ENCODE data around the gene FMNL3.
A peak's percentile ranks its signal among the peaks of the same experiment; 100 is the strongest.

The FMNL3 gene, protein sequence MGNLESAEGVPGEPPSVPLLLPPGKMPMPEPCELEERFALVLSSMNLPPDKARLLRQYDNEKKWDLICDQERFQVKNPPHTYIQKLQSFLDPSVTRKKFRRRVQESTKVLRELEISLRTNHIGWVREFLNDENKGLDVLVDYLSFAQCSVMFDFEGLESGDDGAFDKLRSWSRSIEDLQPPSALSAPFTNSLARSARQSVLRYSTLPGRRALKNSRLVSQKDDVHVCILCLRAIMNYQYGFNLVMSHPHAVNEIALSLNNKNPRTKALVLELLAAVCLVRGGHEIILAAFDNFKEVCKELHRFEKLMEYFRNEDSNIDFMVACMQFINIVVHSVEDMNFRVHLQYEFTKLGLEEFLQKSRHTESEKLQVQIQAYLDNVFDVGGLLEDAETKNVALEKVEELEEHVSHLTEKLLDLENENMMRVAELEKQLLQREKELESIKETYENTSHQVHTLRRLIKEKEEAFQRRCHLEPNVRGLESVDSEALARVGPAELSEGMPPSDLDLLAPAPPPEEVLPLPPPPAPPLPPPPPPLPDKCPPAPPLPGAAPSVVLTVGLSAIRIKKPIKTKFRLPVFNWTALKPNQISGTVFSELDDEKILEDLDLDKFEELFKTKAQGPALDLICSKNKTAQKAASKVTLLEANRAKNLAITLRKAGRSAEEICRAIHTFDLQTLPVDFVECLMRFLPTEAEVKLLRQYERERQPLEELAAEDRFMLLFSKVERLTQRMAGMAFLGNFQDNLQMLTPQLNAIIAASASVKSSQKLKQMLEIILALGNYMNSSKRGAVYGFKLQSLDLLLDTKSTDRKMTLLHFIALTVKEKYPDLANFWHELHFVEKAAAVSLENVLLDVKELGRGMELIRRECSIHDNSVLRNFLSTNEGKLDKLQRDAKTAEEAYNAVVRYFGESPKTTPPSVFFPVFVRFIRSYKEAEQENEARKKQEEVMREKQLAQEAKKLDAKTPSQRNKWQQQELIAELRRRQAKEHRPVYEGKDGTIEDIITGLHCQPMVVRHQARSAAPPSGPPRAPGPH

GRCh38 chr12:49707128-49707811 is at the start of gene FMNL3:
TSS of gene FMNL3 (minus strand) at chr12:49707405. CDS start at chr12:49707180, 225 bp downstream.
- DNase-seq (ENCODE audit: low read depth, low spot score) = peak; percentile 98
- H3K4me3 ChIP-seq (ENCODE audit: low read depth, low read length) = peak within 1 kb of the TSS; percentile 87
- in situ Hi-C loops (cut with HindIII; ENCODE audit: low sequenced_read_pairs) = no loop called here
- peak; percentile 93 for TF ChIP-seq CTCF (IDR thresholded peaks at IDR 0.05; ENCODE audit: low read depth, low read length)

- H3K4me3 ChIP-seq (ENCODE audit: low read depth, low read length) = no peak overlapping the region
- no peak for DNase-seq (ENCODE audit: low read depth, low spot score)
- in situ Hi-C loops (cut with HindIII; ENCODE audit: low sequenced_read_pairs) = no loop called here
- no peak for TF ChIP-seq CTCF (IDR thresholded peaks at IDR 0.05; ENCODE audit: low read depth, low read length)
Measured at GRCh38 chr12:49750996-49751393, 43.8 kb upstream of the FMNL3 start.

DNA sequence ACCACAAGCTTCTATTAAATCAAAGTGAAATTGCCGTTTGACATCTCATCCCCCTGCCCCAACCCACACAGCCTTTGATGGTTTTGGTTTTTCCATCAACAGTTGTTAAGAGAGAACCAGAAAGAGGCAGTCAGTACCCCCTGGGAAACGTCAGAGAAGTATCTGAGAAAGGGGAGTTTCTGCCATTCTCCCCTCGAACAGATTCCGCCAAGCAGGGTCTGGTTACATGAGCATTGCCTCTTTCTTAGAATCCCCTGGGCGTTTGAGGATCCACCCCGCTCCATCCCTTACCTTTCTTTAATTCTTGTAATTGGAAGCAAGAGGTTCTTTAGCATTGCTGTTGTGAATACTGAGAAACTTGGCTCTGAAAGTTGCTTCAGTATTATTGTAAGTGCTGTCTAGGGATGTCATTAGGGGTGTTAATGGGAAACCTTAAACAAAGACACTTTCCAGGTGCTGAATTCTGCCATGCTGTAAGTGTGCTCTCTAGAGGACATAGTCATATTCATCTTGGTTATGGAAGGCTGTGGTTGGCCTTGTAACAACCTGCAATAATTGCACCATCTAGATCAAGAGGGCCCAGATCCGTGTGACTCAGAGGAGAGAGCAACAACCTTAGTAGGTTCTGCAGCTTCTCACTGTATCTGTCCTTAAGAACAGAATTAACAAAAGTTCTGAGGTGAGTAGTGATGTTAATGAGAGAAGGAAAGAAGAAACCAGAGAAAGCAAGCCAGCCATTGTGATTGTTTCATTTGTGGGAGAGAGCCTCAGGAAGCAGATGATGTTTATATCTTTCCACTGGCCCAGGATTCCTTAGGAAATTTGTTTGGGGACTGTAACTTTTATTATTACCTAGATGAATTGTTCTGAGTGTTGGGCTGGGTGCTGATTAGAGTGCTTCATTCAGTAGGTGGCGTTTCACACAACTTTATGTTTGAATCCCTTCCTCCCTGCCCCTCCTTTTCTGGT is 43.1 kb upstream of the FMNL3 start:
- no peak for TF ChIP-seq CTCF (IDR thresholded peaks at IDR 0.05; ENCODE audit: low read depth, low read length)
- peak; percentile 51 for DNase-seq (ENCODE audit: low read depth, low spot score)
- no peak overlapping the region for H3K4me3 ChIP-seq (ENCODE audit: low read depth, low read length)
- in situ Hi-C loops (cut with HindIII; ENCODE audit: low sequenced_read_pairs) = no loop called here

- no peak for TF ChIP-seq CTCF (IDR thresholded peaks at IDR 0.05; ENCODE audit: low read depth, low read length)
- DNase-seq (ENCODE audit: low read depth, low spot score) = no peak
- no peak overlapping the region for H3K4me3 ChIP-seq (ENCODE audit: low read depth, low read length)
- in situ Hi-C loops (cut with HindIII; ENCODE audit: low sequenced_read_pairs) = no loop called here
Measured at GRCh38 chr12:49748800-49749199, 41.6 kb upstream of the FMNL3 start.

DNA sequence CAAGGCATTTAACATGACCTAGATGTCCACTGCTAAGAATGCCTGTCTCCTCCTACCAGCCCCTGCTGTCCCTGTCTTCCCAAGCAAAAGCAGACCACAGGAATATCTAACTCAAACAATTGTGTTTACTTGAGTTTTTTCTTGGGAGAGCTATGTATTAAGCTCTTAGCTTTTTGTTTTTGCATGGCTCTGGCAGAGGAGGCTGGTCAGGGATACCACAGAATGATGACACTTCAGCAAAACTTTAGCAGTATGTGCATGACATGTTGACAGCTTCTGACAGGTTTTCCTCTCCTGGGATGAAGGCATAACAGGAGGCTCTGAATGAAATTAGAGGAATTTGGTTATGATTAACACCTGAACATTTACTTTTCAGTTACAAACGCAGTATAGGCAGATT is 41.1 kb upstream of the FMNL3 start:
- no peak for DNase-seq (ENCODE audit: low read depth, low spot score)
- no peak for TF ChIP-seq CTCF (IDR thresholded peaks at IDR 0.05; ENCODE audit: low read depth, low read length)
- no peak overlapping the region for H3K4me3 ChIP-seq (ENCODE audit: low read depth, low read length)
- in situ Hi-C loops (cut with HindIII; ENCODE audit: low sequenced_read_pairs) = no loop called here
